Breast epithelium (tissue), 3 donors: ENCODE measurements around the gene LZTS2.

ENCODE experiments used
- CTCF ChIP-seq, 3 donors: fragments of 450-650 bp; IDR thresholded peaks; one replicate each; pipeline ENCODE4 v1.5.1; 2016 to 2017; ENCODE audit warnings: antibody characterized with exemption in 3 of 3, mild to moderate bottlenecking in 3 of 3, moderate library complexity in 3 of 3
- POLR2A ChIP-seq: fragments of 450-650 bp; IDR thresholded peaks from one replicate; pipeline ENCODE4 v1.6.1; 2016; ENCODE audit warnings: antibody characterized with exemption, mild to moderate bottlenecking, moderate library complexity

GRCh38 chr10:101005869-101006567 is 6.4 kb downstream of the LZTS2 start:
- TF ChIP-seq POLR2A (no peak), CTCF (IDR thresholded peaks at IDR 0.05) (no peak)
